HepG2 (cell line): ENCODE results near the gene LMAN2. TPM values are rescaled to one million over a fixed set of nuclear protein-coding genes. Genes with fewer than 3 reads are reported as not detected.

Experiments
- ATAC-seq: fragments of 200-7000 bp; cut with Tn5 transposase; 3 replicates; pipeline ENCODE4 v1.9.1; 2020; ENCODE audit warnings: mild to moderate bottlenecking, moderate library complexity
- BruUV-seq: library from RNA; stranded (reverse); fragments of 400-500 nt; replicated peaks from 2 replicates; lab custom pipeline; 2021; lab: Mats Ljungman, UMichigan
- CTCF ChIA-PET: fragments of 300-600 bp; formaldehyde crosslinking; extraction: SDS; loops from one replicate; lab custom pipeline; 2021; ENCODE audit warnings: low total read pairs, inconsistent platforms, low intra/inter-chr PET ratio; lab: Yijun Ruan, JAX
- POLR2A ChIA-PET: fragments of 350-600 bp; sonication (Branson Sonifier 250); formaldehyde crosslinking; loops from one replicate; lab custom pipeline; 2020; ENCODE audit warnings: antibody characterized with exemption, inconsistent platforms; lab: Yijun Ruan, JAX
- DNase-seq: peaks from one replicate; pipeline ENCODE4 v3.0.0-alpha.2; 2015; ENCODE audit warnings: low spot score
- FAIRE-seq: peaks from 3 replicates; lab custom pipeline; 2011; peaks lifted over from hg19 to GRCh38; lab: Jason Lieb, UNC
- H2AFZ ChIP-seq: one replicate; pipeline ENCODE4 v1.6.1; 2011; ENCODE audit warnings: low read length, inconsistent platforms
- H3K27ac ChIP-seq: fragments of 300-600 bp; 3 replicates; pipeline ENCODE4 v1.8.0; 2011; ENCODE audit warnings: mixed run types, mild to moderate bottlenecking, mixed read lengths, low read length, inconsistent platforms; ENCODE audit not compliant: insufficient read depth; ENCODE audit errors: extremely low read length
- H3K27me3 ChIP-seq, 2 experiments: fragments of 200-600 bp in 1 of 2; 2 replicates in 1 of 2; 3 replicates in 1 of 2; pipeline versions ENCODE4 v1.6.0 to v1.8.0; 2011; ENCODE audit warnings: low read length in 2 of 2, mild to moderate bottlenecking in 2 of 2, moderate library complexity in 2 of 2, inconsistent platforms in 1 of 2; ENCODE audit not compliant: insufficient read depth in 2 of 2, control insufficient read depth in 1 of 2
- H3K36me3 ChIP-seq, 2 experiments: fragments of 200-600 bp in 1 of 2; replicated peaks in 1 of 2; 2 replicates in 1 of 2; 3 replicates in 1 of 2; pipeline versions ENCODE4 v1.5.1 to v1.8.0; 2011; ENCODE audit warnings: low read length in 2 of 2, inconsistent platforms in 1 of 2; ENCODE audit not compliant: insufficient read depth in 2 of 2, control insufficient read depth in 1 of 2
- H3K4me1 ChIP-seq: 2 replicates; pipeline ENCODE4 v1.5.1; 2012; ENCODE audit warnings: low read length, inconsistent platforms; ENCODE audit not compliant: insufficient read depth
- H3K4me2 ChIP-seq: 2 replicates; pipeline ENCODE4 v1.6.0; 2011; ENCODE audit warnings: low read depth, low read length, inconsistent platforms
- H3K4me3 ChIP-seq, 3 experiments: fragments of 200-600 bp in 1 of 3; sonication (generic), shearing (Covaris generic) in 1 of 3; replicated peaks in 1 of 3; 2 replicates each; pipeline ENCODE4 v1.5.1; 2011 to 2016; ENCODE audit warnings: low read length in 3 of 3, inconsistent platforms in 2 of 3, low read depth in 2 of 3, mild to moderate bottlenecking in 2 of 3, control low read depth in 1 of 3, mixed read lengths in 1 of 3; ENCODE audit not compliant: insufficient read depth in 1 of 3
- H3K79me2 ChIP-seq: one replicate; pipeline ENCODE4 v1.6.1; 2011; ENCODE audit warnings: low read length, inconsistent platforms; ENCODE audit not compliant: insufficient read depth
- H3K9ac ChIP-seq: 2 replicates; pipeline ENCODE4 v1.6.0; 2011; ENCODE audit warnings: mild to moderate bottlenecking, low read depth, low read length, inconsistent platforms; ENCODE audit not compliant: insufficient read depth
- H3K9me3 ChIP-seq: 2 replicates; pipeline ENCODE4 v1.5.1; 2012; ENCODE audit warnings: mild to moderate bottlenecking, low read length
- H4K20me1 ChIP-seq: 2 replicates; pipeline ENCODE4 v1.6.0; 2011; ENCODE audit warnings: inconsistent platforms, mild to moderate bottlenecking, low read length, moderate library complexity; ENCODE audit not compliant: insufficient read depth
- BRCA1 ChIP-seq: sonication (generic); formaldehyde crosslinking; IDR thresholded peaks from 2 replicates; pipeline ENCODE4 v1.4.0; 2020; ENCODE audit warnings: missing genetic modification reagents
- CBFB ChIP-seq: sonication (generic); formaldehyde crosslinking; IDR thresholded peaks from 2 replicates; pipeline ENCODE4 v1.4.0; 2020; ENCODE audit warnings: missing genetic modification reagents
- FIP1L1 ChIP-seq: fragments of 200-400 bp; formaldehyde crosslinking; IDR thresholded peaks from 2 replicates; pipeline ENCODE4 v1.6.1; 2018; ENCODE audit warnings: low read depth, mild to moderate bottlenecking, low read length, moderate library complexity, borderline replicate concordance; ENCODE audit not compliant: insufficient read depth
- FOXA3 ChIP-seq: IDR thresholded peaks from 2 replicates; pipeline ENCODE4 v1.6.1; 2016; ENCODE audit warnings: missing genetic modification reagents, missing compliant biosample characterization
- HNRNPL ChIP-seq: fragments of 200-400 bp; formaldehyde crosslinking; IDR thresholded peaks from 2 replicates; pipeline ENCODE4 v1.6.1; 2017; ENCODE audit warnings: mild to moderate bottlenecking, low read depth, low read length
- MED8 ChIP-seq: sonication (generic); formaldehyde crosslinking; IDR thresholded peaks from 2 replicates; pipeline ENCODE4 v1.8.1; 2023; ENCODE audit warnings: mild to moderate bottlenecking, missing genetic modification reagents; ENCODE audit not compliant: insufficient replicate concordance
- RARA ChIP-seq: IDR thresholded peaks from 2 replicates; pipeline ENCODE4 v1.6.1; 2016; ENCODE audit warnings: missing genetic modification reagents, missing compliant biosample characterization
- RBM39 ChIP-seq: fragments of 200-400 bp; formaldehyde crosslinking; IDR thresholded peaks from one replicate; pipeline ENCODE4 v1.6.1; 2018; ENCODE audit warnings: antibody characterized with exemption, mild to moderate bottlenecking, low read depth, low read length; ENCODE audit not compliant: poor library complexity, severe bottlenecking
- SAP130 ChIP-seq: IDR thresholded peaks from 2 replicates; pipeline ENCODE4 v1.6.1; 2016; ENCODE audit warnings: low read depth
- SOX6 ChIP-seq, 2 experiments: fragments of 450-650 bp in 1 of 2; sonication (generic) in 1 of 2; formaldehyde crosslinking in 1 of 2; IDR thresholded peaks; 2 replicates each; pipeline versions ENCODE4 v1.4.0 to v1.6.1; 2017 to 2020; ENCODE audit warnings: antibody characterized with exemption in 1 of 2, mild to moderate bottlenecking in 1 of 2, missing genetic modification reagents in 1 of 2
- TEAD3 ChIP-seq: optimal IDR thresholded peaks from 2 replicates; pipeline ENCODE3; 2016; ENCODE audit warnings: borderline replicate concordance
- ZNF264 ChIP-seq: sonication (generic); formaldehyde crosslinking; IDR thresholded peaks from 2 replicates; pipeline ENCODE4 v1.4.0; 2020; ENCODE audit warnings: missing genetic modification reagents
- ZNF674 ChIP-seq: sonication (generic); formaldehyde crosslinking; IDR thresholded peaks from 2 replicates; pipeline ENCODE4 v1.5.0; 2020; ENCODE audit warnings: low read depth, mild to moderate bottlenecking, missing genetic modification reagents
- ZNF746 ChIP-seq: sonication (generic); formaldehyde crosslinking; IDR thresholded peaks from 2 replicates; pipeline ENCODE4 v1.8.0; 2022; ENCODE audit warnings: mild to moderate bottlenecking, missing genetic modification reagents
- WGBS: methylation state at CpG from one replicate; pipeline ENCODE4 v1.1.6; 2017; ENCODE audit warnings: low lambda C conversion rate; 5-methylcytosine and 5-hydroxymethylcytosine counted together
- in situ Hi-C: cut with HindIII; loops from 2 replicates; pipeline ENCODE4 v1.10.0; 2017; ENCODE audit warnings: low pct_unique_long_range_greater_than_20kb; ENCODE audit not compliant: extremely low pct_ligation_motif_present
- intact Hi-C: fragments of 100-400 bp; cut with micrococcal nuclease; formaldehyde crosslinking; loops from one replicate; pipeline ENCODE4 v1.10.0; 2022; ENCODE audit not compliant: unreplicated experiment
- polyA plus RNA-seq, 8 experiments: library from polyadenylated mRNA; depleted of rRNA in 3 of 8; stranded (reverse) in 7 of 8; unstranded in 1 of 8; fragments of >200 nt; fragmentation: Illumina TruSeq in 4 of 8; extraction: Trizol in 4 of 8; gene quantifications; 2 replicates each; pipeline versions ENCODE4 v1.2.1 to v1.2.3, GENCODE V29; 2011 to 2016; ENCODE audit warnings: low read depth in 4 of 8, missing spikeins in 1 of 8, mixed read lengths in 1 of 8; ENCODE audit not compliant: insufficient read depth in 1 of 8
- total RNA-seq, 5 experiments: library from RNA; depleted of rRNA; stranded (reverse); fragments of >200 nt; fragmentation: Illumina TruSeq; extraction: Trizol; gene quantifications; 2 replicates each; pipeline ENCODE4 v1.2.3, GENCODE V29; 2016; ENCODE audit warnings: low read depth in 1 of 5
- TF ChIP-seq, protein P1 (sequence below): sonication (generic); formaldehyde crosslinking; IDR thresholded peaks from 2 replicates; pipeline ENCODE4 v1.4.0; 2020; ENCODE audit warnings: mild to moderate bottlenecking, missing genetic modification reagents
- TF ChIP-seq, protein P2 (sequence below): sonication (generic); formaldehyde crosslinking; IDR thresholded peaks from 2 replicates; pipeline ENCODE4 v1.5.0; 2020; ENCODE audit warnings: missing genetic modification reagents
- TF ChIP-seq, protein P3 (sequence below): sonication (generic); formaldehyde crosslinking; IDR thresholded peaks from 2 replicates; pipeline ENCODE4 v1.5.0; 2020; ENCODE audit warnings: mild to moderate bottlenecking, missing genetic modification reagents
- TF ChIP-seq, protein P4 (sequence below): sonication (generic); formaldehyde crosslinking; IDR thresholded peaks from 2 replicates; pipeline ENCODE4 v1.5.0; 2020; ENCODE audit warnings: missing genetic modification reagents, mild to moderate bottlenecking, borderline replicate concordance
- TF ChIP-seq, protein P5 (sequence below): sonication (generic); formaldehyde crosslinking; IDR thresholded peaks from 2 replicates; pipeline ENCODE4 v1.4.0; 2020; ENCODE audit warnings: missing genetic modification reagents

Gene LMAN2
- total and polyA plus RNA-seq, 2 of the 13 experiments (the other 11 are each of a cell fraction or from before 2014, with no cell fraction given): 191 to 197 TPM

DNA sequence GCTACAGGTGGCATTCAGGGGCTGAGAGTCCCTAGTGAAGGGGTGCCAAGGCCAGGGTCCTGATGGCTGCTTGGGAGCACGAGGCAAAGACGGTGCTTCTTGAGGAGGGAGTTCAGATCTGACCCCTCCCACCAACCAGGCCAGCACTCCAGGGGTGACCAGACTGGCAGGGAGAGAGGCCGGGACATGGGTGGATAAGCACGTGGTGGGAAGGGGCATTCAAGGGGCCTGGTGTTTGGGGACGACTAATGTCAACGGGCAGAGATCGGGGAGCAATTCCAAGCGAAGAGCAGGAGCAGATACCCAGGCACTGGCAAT is 10.8 kb upstream of the LMAN2 start:
- ChIA-PET POLR2A (interaction anchor here (2.0 to 2.8 kb wide), 3 partner anchors 8 to 16 kb away, joined by 10 to 19 read pairs (median 16); partner anchors contain the start of gene LMAN2), CTCF (no interaction called here)
- WGBS: 19% methylated on average over 8 of the region's 8 CpGs
- Histone ChIP-seq H3K9ac (peak overlapping the region; percentile 56), H3K9me3 (no peaks in the 10 kb centered on the region), H4K20me1 (no peaks in the 10 kb centered on the region), H3K4me3 (peak overlapping the region in 2 of 3 experiments; percentile 57 to 81; a peak in 3 of 6 replicates), H2AFZ (no peak overlapping the region), H3K4me2 (peak overlapping the region; percentile 87), H3K36me3 (no peaks in the 10 kb centered on the region), H3K79me2 (no peaks in the 10 kb centered on the region), H3K27me3 (peaks cover 0 to 23% of the 10 kb centered on the region in 2 experiments; a peak in 4 of 5 replicates), H3K4me1 (peaks cover 96% of the 10 kb centered on the region), H3K27ac (no peak overlapping the region)
- intact Hi-C loops (no loop called here), in situ Hi-C loops (loop anchor here (5.0 to 25.0 kb wide), 2 partner anchors 50 to 825 kb away; partner anchors contain the start of genes CDHR2, MXD3 and RNF44)
- ATAC-seq (no peak), FAIRE-seq (no peak), DNase-seq (no peak)
- no TSS peak for BruUV-seq
- TF ChIP-seq, protein P1, sequence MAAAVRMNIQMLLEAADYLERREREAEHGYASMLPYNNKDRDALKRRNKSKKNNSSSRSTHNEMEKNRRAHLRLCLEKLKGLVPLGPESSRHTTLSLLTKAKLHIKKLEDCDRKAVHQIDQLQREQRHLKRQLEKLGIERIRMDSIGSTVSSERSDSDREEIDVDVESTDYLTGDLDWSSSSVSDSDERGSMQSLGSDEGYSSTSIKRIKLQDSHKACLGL (CRISPR knock-in tag): no peak
- TF ChIP-seq ZNF264 (CRISPR knock-in tag) (no peak), SAP130 (0 out of 2 replicates have a peak, but pooled peaks have one; percentile 4), BRCA1 (CRISPR knock-in tag) (no peak), MED8 (CRISPR knock-in tag) (peak; percentile 31), TEAD3 (CRISPR knock-in tag) (no peak), ZNF746 (CRISPR knock-in tag) (no peak), FOXA3 (CRISPR knock-in tag) (no peak), ZNF674 (CRISPR knock-in tag) (no peak), HNRNPL (0 out of 2 replicates have a peak, but pooled peaks have one; percentile 3), RBM39 (no peak), FIP1L1 (no peak), SOX6 (IDR thresholded peaks at IDR 0.05) (no peak), SOX6 (CRISPR knock-in tag; IDR thresholded peaks at IDR 0.05) (0 out of 2 replicates have a peak, but pooled peaks have one; percentile 8), RARA (CRISPR knock-in tag) (no peak), CBFB (CRISPR knock-in tag) (no peak)
- TF ChIP-seq, protein P2, sequence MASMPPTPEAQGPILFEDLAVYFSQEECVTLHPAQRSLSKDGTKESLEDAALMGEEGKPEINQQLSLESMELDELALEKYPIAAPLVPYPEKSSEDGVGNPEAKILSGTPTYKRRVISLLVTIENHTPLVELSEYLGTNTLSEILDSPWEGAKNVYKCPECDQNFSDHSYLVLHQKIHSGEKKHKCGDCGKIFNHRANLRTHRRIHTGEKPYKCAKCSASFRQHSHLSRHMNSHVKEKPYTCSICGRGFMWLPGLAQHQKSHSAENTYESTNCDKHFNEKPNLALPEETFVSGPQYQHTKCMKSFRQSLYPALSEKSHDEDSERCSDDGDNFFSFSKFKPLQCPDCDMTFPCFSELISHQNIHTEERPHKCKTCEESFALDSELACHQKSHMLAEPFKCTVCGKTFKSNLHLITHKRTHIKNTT (CRISPR knock-in tag): no peak
- TF ChIP-seq, protein P3, sequence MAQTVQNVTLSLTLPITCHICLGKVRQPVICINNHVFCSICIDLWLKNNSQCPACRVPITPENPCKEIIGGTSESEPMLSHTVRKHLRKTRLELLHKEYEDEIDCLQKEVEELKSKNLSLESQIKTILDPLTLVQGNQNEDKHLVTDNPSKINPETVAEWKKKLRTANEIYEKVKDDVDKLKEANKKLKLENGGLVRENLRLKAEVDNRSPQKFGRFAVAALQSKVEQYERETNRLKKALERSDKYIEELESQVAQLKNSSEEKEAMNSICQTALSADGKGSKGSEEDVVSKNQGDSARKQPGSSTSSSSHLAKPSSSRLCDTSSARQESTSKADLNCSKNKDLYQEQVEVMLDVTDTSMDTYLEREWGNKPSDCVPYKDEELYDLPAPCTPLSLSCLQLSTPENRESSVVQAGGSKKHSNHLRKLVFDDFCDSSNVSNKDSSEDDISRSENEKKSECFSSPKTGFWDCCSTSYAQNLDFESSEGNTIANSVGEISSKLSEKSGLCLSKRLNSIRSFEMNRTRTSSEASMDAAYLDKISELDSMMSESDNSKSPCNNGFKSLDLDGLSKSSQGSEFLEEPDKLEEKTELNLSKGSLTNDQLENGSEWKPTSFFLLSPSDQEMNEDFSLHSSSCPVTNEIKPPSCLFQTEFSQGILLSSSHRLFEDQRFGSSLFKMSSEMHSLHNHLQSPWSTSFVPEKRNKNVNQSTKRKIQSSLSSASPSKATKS (CRISPR knock-in tag): no peak
- TF ChIP-seq, protein P4, sequence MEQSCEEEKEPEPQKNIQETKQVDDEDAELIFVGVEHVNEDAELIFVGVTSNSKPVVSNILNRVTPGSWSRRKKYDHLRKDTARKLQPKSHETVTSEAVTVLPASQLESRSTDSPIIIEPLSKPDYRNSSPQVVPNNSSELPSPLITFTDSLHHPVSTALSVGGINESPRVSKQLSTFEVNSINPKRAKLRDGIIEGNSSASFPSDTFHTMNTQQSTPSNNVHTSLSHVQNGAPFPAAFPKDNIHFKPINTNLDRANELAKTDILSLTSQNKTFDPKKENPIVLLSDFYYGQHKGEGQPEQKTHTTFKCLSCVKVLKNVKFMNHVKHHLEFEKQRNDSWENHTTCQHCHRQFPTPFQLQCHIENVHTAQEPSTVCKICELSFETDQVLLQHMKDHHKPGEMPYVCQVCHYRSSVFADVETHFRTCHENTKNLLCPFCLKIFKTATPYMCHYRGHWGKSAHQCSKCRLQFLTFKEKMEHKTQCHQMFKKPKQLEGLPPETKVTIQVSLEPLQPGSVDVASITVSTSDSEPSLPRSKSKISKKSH (CRISPR knock-in tag): 0 out of 2 replicates have a peak, but pooled peaks have one; percentile 60
- TF ChIP-seq, protein P5, sequence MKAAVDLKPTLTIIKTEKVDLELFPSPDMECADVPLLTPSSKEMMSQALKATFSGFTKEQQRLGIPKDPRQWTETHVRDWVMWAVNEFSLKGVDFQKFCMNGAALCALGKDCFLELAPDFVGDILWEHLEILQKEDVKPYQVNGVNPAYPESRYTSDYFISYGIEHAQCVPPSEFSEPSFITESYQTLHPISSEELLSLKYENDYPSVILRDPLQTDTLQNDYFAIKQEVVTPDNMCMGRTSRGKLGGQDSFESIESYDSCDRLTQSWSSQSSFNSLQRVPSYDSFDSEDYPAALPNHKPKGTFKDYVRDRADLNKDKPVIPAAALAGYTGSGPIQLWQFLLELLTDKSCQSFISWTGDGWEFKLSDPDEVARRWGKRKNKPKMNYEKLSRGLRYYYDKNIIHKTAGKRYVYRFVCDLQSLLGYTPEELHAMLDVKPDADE (CRISPR knock-in tag): no peak
